Kidney glomerular epithelial cell (primary cell): Measurements from ENCODE around the gene MRPS18A.
"Not testable (repeated sequence)": the region's sequence is repeated elsewhere in the genome, so short reads cannot be mapped to it uniquely, and the experiment has no call there.

Source experiments
- DNase-seq: peaks from one replicate; lab custom pipeline; 2025; lab: John Stamatoyannopoulos, UW

The MRPS18A gene

DNA sequence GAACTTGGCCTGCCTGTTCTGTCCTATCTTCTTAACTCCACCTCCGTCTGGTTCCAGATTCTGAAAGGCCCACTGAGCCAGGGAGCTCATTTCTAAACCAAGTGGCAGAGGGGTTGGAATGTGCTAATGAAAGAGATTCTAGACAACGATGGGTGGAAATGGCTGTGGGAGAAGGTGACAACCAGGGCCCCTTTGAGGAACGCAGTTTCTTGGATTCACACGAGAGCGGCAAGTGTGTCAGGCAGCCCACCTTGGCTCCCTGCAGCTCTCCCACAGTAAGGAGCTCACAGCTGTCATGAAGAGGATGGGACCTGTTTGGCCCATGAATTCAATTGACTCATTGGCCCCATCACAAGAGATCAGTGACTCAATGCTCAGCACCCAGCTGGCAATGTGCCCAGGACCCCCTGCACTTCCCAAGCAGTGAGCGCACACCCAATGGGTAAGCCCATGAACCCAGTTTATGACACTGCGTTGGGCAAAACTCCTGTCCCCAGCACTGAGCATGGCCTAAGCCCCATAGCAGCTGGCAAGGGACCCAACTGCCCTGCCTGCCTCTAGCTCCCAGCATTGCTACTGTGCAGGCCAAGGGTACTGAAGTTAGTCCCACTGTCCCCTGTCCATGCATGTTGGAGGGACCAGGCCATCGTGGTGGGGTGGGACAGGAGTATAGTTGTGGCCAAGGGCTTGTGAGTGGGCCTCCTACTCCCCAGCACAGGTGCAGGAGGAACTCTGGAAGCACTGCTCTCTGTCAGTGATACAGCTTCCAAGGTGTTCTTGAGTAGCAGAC, 16.4 kb downstream of the MRPS18A start:
- no peak for DNase-seq

DNA sequence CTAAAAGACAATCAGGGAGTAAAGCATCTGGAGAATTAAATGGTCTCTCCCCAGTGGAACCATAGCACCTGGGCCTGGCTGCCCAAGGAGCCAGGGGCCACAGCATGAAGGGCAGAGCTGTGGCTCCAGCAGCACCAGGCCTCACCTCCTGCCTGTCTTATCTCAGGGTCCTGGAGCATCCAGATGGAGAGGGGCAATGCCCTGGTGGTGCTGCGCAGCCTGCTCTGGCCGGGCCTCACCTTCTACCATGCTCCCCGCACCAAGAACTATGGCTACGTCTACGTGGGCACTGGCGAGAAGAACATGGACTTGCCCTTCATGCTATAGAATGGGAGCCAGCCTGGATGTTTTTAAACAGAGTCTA, 17.0 kb downstream of the MRPS18A start:
- DNase-seq: no peak

DNA sequence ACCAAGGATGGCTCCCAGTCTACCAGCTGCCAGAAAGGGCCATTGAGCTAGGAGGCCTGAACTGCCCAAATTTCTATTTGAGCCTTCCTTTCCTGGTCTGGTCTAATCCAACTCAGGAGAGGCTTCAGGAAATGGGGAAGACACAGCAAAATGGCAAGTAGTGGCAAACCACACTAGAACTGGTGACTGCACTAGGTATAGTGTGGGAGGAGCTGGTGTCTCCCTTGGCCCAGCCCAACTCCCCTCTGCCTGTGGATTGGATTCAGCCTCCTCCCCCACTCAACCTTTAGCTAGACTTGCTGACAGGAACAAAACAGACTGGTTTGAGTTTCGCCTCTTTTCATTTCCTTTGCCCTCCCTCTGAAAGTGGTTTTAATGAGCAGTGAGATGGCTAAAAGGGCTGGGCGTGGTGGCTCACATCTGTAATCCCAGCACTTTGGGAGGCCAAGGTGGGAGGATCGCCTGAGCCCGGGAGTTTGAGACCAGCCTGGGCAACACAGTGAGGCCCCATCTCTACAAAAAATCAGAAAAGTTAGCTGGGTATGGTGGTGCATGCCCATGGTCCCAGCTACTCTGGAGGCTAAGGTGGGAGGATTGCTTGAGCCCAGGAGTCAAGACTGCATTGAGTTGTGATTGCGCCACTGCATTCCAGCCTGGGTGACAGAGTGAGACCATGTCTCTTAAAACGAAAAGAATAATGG, 17.5 kb downstream of the MRPS18A start:
- DNase-seq: peak; percentile 5

GRCh38 chr6:43669050-43669921, 18.3 kb downstream of the MRPS18A start:
- peak; percentile 56 for DNase-seq

DNA sequence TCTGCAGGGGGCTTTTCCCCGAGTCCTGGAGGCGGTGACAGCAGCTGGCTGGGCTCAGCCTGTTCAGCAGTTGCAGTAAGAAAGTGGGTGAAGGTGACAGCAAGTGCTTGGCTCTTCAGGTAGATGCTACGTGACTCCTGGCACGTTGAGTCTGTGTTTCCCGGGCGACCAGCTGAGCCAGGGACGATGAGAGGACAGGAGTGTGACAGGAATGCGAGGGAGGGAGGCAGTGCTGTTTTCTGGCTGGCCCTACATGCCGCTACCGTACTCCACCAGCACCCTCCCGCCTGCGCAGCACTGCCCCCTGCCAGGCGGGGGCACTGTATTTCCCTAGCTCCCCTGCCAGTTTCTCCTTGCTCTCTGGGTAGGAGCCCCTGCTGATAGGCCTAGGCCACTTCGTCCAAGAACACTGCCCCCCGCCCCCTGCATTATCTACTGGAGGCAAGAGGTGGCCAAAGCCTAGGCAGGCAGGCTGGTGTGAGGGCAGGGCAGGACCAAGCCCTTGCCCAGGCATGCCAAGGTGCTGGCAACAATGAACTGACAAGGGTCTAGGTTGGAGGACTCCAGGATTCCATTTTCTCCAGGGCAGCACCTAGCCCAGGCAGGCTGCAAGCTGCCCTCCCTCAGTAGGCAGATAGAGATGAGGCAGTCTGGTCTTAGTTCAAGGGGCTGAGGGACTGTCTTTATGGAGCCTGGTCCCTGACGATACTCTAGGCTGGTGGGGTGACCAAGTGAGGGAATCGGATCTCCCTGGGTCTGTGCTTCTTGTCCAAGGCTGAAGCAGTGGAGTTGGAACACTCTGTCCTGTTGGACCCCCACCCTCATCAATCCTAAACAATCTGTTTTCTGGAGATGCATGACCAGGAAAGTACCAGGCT, 19.2 kb downstream of the MRPS18A start:
- peak; percentile 95 for DNase-seq

- peak; percentile 80 for DNase-seq
Measured at GRCh38 chr6:43667245-43668150, 20.1 kb downstream of the MRPS18A start.

- DNase-seq: no peak
Measured at GRCh38 chr6:43666196-43666920, 21.2 kb downstream of the MRPS18A start.

- peak; percentile 33 for DNase-seq
Measured at GRCh38 chr6:43665376-43665775, 22.2 kb downstream of the MRPS18A start.

- DNase-seq: not testable (repeated sequence)
Measured at GRCh38 chr6:43662948-43663347, 24.6 kb downstream of the MRPS18A start.

- no peak for DNase-seq
Measured at GRCh38 chr6:43658161-43658560, 29.4 kb downstream of the MRPS18A start.

- DNase-seq: no peak
Measured at GRCh38 chr6:43657221-43657802, 30.3 kb downstream of the MRPS18A start.

DNA sequence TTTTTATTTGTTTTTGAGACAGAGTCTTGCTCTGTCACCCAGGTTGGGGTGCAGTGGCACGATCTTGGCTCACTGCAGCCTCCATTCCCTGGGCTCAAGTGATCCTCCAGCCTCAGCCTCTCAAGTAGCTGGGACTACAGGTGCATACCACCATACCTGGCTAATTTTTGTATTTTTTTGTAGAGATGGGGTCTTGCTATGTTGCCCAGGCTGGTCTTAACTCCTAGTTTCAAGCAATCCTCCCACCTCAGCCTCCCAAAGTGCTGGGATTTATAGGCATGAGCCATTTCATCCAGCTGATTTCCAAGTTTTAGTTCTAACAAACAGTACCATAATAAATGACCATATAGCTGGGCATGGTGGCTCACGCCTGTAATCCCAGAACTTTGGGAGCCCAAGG, 34.8 kb downstream of the MRPS18A start:
- DNase-seq: not testable (repeated sequence)

DNA sequence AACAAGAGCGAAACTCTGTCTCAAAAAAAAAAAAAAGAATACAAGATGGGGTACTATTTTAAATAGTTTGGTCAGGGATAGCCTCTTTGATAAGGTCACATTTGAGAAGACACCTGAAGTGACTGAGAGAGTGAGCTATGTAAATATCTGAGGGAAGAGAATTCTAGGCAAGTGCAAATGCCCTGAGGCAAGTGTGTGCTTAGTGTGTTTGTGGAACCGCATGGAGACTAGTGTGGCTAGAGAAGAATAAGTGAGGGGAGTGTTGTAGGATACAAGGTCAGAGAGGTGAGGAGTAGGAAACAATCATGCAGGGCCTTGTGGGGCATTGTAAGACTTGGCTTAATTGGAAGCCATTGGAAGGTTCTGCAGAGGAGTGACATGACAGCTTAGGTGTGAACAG, 39.3 kb downstream of the MRPS18A start:
- no peak for DNase-seq

DNA sequence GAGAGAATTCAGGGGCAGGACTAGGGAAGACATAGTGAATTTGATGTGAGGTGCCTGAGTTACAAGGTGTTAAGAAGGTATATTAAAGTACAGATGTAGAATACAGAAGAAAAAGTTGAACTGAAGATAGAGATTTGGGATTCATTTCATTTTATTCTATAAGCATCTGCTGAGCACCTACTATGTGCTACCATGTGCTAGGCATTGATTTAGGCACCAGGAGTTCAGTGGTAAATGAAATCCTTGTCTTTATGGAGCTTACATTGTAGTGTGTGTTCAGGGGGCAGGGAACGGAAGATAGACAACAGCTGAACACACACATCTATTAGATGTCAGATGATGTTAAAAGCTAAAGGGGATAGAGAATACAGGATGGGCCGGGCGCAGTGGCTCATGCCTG, 40.0 kb downstream of the MRPS18A start:
- no peak for DNase-seq

- no peak for DNase-seq
Measured at GRCh38 chr6:43645613-43645964, 42.0 kb downstream of the MRPS18A start.

DNA sequence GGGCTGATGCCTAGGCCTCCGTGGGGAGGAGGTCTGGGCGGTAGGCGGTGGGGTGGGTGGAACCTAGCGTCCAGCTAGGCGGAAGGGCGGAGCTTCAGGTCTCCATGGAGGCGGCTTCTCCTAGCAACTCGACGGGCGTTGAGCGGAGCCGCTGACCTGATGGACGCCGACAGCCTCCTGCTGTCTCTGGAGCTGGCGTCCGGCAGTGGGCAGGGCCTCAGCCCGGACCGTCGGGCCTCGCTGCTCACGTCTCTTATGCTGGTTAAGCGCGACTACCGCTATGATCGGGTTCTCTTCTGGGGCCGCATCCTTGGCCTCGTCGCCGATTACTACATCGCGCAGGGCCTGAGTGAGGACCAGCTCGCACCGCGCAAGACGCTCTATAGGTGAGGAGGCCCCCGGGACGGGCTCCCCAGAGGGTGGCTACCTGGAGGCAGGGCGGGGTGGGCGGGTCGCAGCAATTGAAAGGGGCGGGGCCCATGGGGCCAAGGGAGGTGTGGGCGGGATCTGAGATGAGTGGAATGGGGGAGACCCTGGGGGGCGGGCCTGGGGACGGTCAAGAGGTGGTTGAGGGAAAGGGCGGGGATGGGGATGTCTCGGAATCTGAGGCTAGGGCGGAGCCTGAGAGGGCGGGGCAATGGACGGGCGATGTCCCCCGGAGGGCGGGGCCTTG, 42.5 kb downstream of the MRPS18A start, which contains the start of gene RSPH9:
RSPH9 (plus strand) TSS at position 97 of the 673 bp plus-strand sequence; CDS start at position 160, 63 bp downstream.
- DNase-seq: no peak

GRCh38 chr6:43639984-43640800, 47.4 kb downstream of the MRPS18A start:
- DNase-seq: no peak

- no peak for DNase-seq
Measured at GRCh38 chr6:43636308-43636659, 51.3 kb downstream of the MRPS18A start.
